GM19372 (cell line): ENCODE data around the gene GALNT14.

Experiments
- ATAC-seq: cut with Tn5 transposase; IDR thresholded peaks from one replicate; pipeline ENCODE4 v1.9.1; 2021; ENCODE audit warnings: mild to moderate bottlenecking, low read depth, moderate library complexity; ENCODE audit not compliant: unreplicated experiment

GALNT14 gene

GRCh38 chr2:30956995-30957394 lies 181.2 kb downstream of the GALNT14 start:
- no peak for ATAC-seq

- no peak for ATAC-seq
Observed at GRCh38 chr2:30955516-30956132, 182.6 kb downstream of the GALNT14 start.

- no peak for ATAC-seq
Observed at GRCh38 chr2:30950339-30950738, 187.9 kb downstream of the GALNT14 start.

- ATAC-seq = no peak
Observed at GRCh38 chr2:30949435-30949834, 188.8 kb downstream of the GALNT14 start.

GRCh38 chr2:30948857-30949256 lies 189.4 kb downstream of the GALNT14 start:
- ATAC-seq = no peak

GRCh38 chr2:30948130-30948529 lies 190.1 kb downstream of the GALNT14 start:
- no peak for ATAC-seq

GRCh38 chr2:30947686-30948085 lies 190.6 kb downstream of the GALNT14 start:
- no peak for ATAC-seq

GRCh38 chr2:30942419-30942818 lies 195.8 kb downstream of the GALNT14 start:
- no peak for ATAC-seq

- no peak for ATAC-seq
Observed at GRCh38 chr2:30940839-30941238, 197.4 kb downstream of the GALNT14 start.

GRCh38 chr2:30939364-30939763 lies 198.9 kb downstream of the GALNT14 start:
- ATAC-seq = no peak

- ATAC-seq = no peak
Observed at GRCh38 chr2:30938196-30938595, 200.0 kb downstream of the GALNT14 start.

GRCh38 chr2:30936977-30937376 lies 201.3 kb downstream of the GALNT14 start:
- ATAC-seq = no peak

- no peak for ATAC-seq
Observed at GRCh38 chr2:30935795-30936194, 202.4 kb downstream of the GALNT14 start.

- ATAC-seq = no peak
Observed at GRCh38 chr2:30934066-30934465, 204.2 kb downstream of the GALNT14 start.

GRCh38 chr2:30933496-30933895 lies 204.7 kb downstream of the GALNT14 start:
- ATAC-seq = no peak

- ATAC-seq = no peak
Observed at GRCh38 chr2:30932870-30933269, 205.4 kb downstream of the GALNT14 start.

- no peak for ATAC-seq
Observed at GRCh38 chr2:30931841-30932407, 206.3 kb downstream of the GALNT14 start.

- ATAC-seq = no peak
Observed at GRCh38 chr2:30930716-30931115, 207.5 kb downstream of the GALNT14 start.

- no peak for ATAC-seq
Observed at GRCh38 chr2:30927465-30928075, 210.7 kb downstream of the GALNT14 start.

GRCh38 chr2:30926606-30927005 lies 211.6 kb downstream of the GALNT14 start:
- ATAC-seq = no peak

GRCh38 chr2:30923623-30924022 lies 214.6 kb downstream of the GALNT14 start:
- no peak for ATAC-seq

GRCh38 chr2:30920511-30920910 lies 217.7 kb downstream of the GALNT14 start:
- ATAC-seq = no peak
